K562 (cell line): ENCODE measurements around the gene NASP. TPM values are rescaled to one million over a fixed set of nuclear protein-coding genes. Genes with fewer than 3 reads are reported as not detected.

Experiments used
- ATAC-seq: fragments of 200-7000 bp; cut with Tn5 transposase; 3 replicates; pipeline ENCODE4 v1.9.1; 2020; ENCODE audit warnings: moderate library complexity
- BruUV-seq: library from RNA; stranded (reverse); fragments of 400-500 nt; replicated peaks from 2 replicates; lab custom pipeline; 2021; lab: Mats Ljungman, UMichigan
- CTCF ChIA-PET: fragments of 300-600 bp; formaldehyde crosslinking; extraction: SDS; loops from one replicate; lab custom pipeline; 2021; ENCODE audit warnings: low intra/inter-chr PET ratio; lab: Yijun Ruan, JAX
- POLR2A ChIA-PET: fragments of 300-600, 350-650 bp; sonication (Branson Sonifier 250); formaldehyde crosslinking; extraction: SDS; loops from one replicate; lab custom pipeline; 2021; ENCODE audit warnings: antibody characterized with exemption, inconsistent platforms; lab: Yijun Ruan, JAX
- DNase-seq, 4 experiments: peaks; one replicate each; pipeline versions ENCODE4 v3.0.0 to v3.0.0-alpha.2; 2011 to 2018; ENCODE audit warnings: low spot score in 3 of 4, mixed read lengths in 3 of 4; ENCODE audit errors: extremely low read depth in 1 of 4
- FAIRE-seq: peaks from 2 replicates; lab custom pipeline; 2011; peaks lifted over from hg19 to GRCh38; lab: Jason Lieb, UNC
- H2AFZ ChIP-seq: 2 replicates; pipeline ENCODE4 v1.6.0; 2011; ENCODE audit warnings: low read depth, low read length, control low read depth, inconsistent platforms
- H3K27ac ChIP-seq: fragments of 200-600 bp; 3 replicates; pipeline ENCODE4 v1.8.0; 2011; ENCODE audit warnings: low read depth, mild to moderate bottlenecking, control low read depth, inconsistent platforms, low read length, moderate library complexity, mixed read lengths; ENCODE audit errors: extremely low read depth
- H3K27me3 ChIP-seq, 2 experiments: fragments of 300-600 bp in 1 of 2; 2 replicates in 1 of 2; 3 replicates in 1 of 2; pipeline versions ENCODE4 v1.6.0 to v1.8.0; 2011; ENCODE audit warnings: inconsistent platforms in 2 of 2, low read length in 2 of 2, mild to moderate bottlenecking in 1 of 2, mixed read lengths in 1 of 2, moderate library complexity in 1 of 2; ENCODE audit not compliant: control insufficient read depth in 2 of 2, insufficient read depth in 2 of 2
- H3K36me3 ChIP-seq: fragments of 300-600 bp; 3 replicates; pipeline ENCODE4 v1.8.0; 2011; ENCODE audit warnings: mild to moderate bottlenecking, low read length, inconsistent platforms; ENCODE audit not compliant: control insufficient read depth, insufficient read depth
- H3K4me1 ChIP-seq, 2 experiments: fragments of 200-600 bp in 1 of 2; replicated peaks in 1 of 2; 2 replicates in 1 of 2; 3 replicates in 1 of 2; pipeline versions ENCODE4 v1.5.1 to v1.8.0; 2011; ENCODE audit warnings: inconsistent platforms in 2 of 2, low read length in 2 of 2, mild to moderate bottlenecking in 1 of 2, mixed read lengths in 1 of 2, moderate library complexity in 1 of 2; ENCODE audit not compliant: control insufficient read depth in 2 of 2, insufficient read depth in 2 of 2
- H3K4me2 ChIP-seq: 2 replicates; pipeline ENCODE4 v1.6.1; 2011; ENCODE audit warnings: low read length, control low read depth, inconsistent platforms, mixed read lengths; ENCODE audit not compliant: insufficient read depth
- H3K4me3 ChIP-seq: fragments of 200-600 bp; sonication (generic), shearing (Covaris generic); 2 replicates; pipeline ENCODE4 v1.5.1; 2016; ENCODE audit warnings: control low read depth, inconsistent platforms
- H3K79me2 ChIP-seq: fragments of 200-600 bp; 3 replicates; pipeline ENCODE4 v1.8.0; 2011; ENCODE audit warnings: low read length, inconsistent platforms; ENCODE audit not compliant: control insufficient read depth, insufficient read depth
- H3K9ac ChIP-seq, 2 experiments: 2 replicates each; pipeline versions ENCODE4 v1.6.0 to v1.6.1; 2011; ENCODE audit warnings: low read depth in 2 of 2, low read length in 2 of 2, control low read depth in 1 of 2, inconsistent platforms in 1 of 2, mild to moderate bottlenecking in 1 of 2, mixed read lengths in 1 of 2; ENCODE audit not compliant: insufficient read depth in 1 of 2
- H3K9me1 ChIP-seq: one replicate; pipeline ENCODE4 v1.6.0; 2011; ENCODE audit warnings: inconsistent platforms, mild to moderate bottlenecking, low read length, moderate library complexity; ENCODE audit not compliant: control insufficient read depth, insufficient read depth
- H3K9me3 ChIP-seq: replicated peaks from 2 replicates; pipeline ENCODE4 v1.5.1; 2011; ENCODE audit warnings: low read depth, low read length, inconsistent platforms; ENCODE audit not compliant: control insufficient read depth, insufficient read depth
- H4K20me1 ChIP-seq: replicated peaks from 2 replicates; pipeline ENCODE4 v1.6.1; 2011; ENCODE audit warnings: low read length, inconsistent platforms, mixed read lengths; ENCODE audit not compliant: control insufficient read depth, insufficient read depth
- CTBP1 ChIP-seq: fragments of 450-650 bp; IDR thresholded peaks from 2 replicates; pipeline ENCODE4 v1.6.1; 2016; ENCODE audit warnings: borderline replicate concordance
- DPF2 ChIP-seq: fragments of 450-650 bp; IDR thresholded peaks from 2 replicates; pipeline ENCODE4 v1.6.1; 2016
- EZH2 ChIP-seq: IDR thresholded peaks from 2 replicates; pipeline ENCODE4 v1.6.1; 2012; ENCODE audit warnings: low read depth, mild to moderate bottlenecking, inconsistent platforms, low read length, borderline replicate concordance
- GATAD2B ChIP-seq: fragments of 450-650 bp; IDR thresholded peaks from 2 replicates; pipeline ENCODE4 v1.6.1; 2017; ENCODE audit warnings: mild to moderate bottlenecking, borderline replicate concordance
- HDAC8 ChIP-seq: fragments of 450-650 bp; IDR thresholded peaks from 2 replicates; pipeline ENCODE4 v1.6.1; 2016; ENCODE audit warnings: mild to moderate bottlenecking, missing genetic modification characterization, moderate library complexity, missing compliant biosample characterization
- NCOA6 ChIP-seq: fragments of 450-650 bp; IDR thresholded peaks from 2 replicates; pipeline ENCODE4 v1.6.1; 2017; ENCODE audit warnings: mild to moderate bottlenecking
- NFATC3 ChIP-seq: fragments of 450-650 bp; IDR thresholded peaks from 2 replicates; pipeline ENCODE4 v1.6.1; 2017; ENCODE audit warnings: mild to moderate bottlenecking
- SMAD3 ChIP-seq: fragments of 450-650 bp; formaldehyde crosslinking; conservative IDR thresholded peaks from 2 replicates; pipeline ENCODE4 v1.4.0; 2020; ENCODE audit warnings: mild to moderate bottlenecking
- SREBF2 ChIP-seq: sonication (generic); formaldehyde crosslinking; IDR thresholded peaks from 2 replicates; pipeline ENCODE4 v1.4.0; 2020; ENCODE audit warnings: mild to moderate bottlenecking, missing genetic modification reagents
- XRCC3 ChIP-seq: fragments of 450-650 bp; IDR thresholded peaks from 2 replicates; pipeline ENCODE4 v1.6.1; 2017; ENCODE audit warnings: mild to moderate bottlenecking, moderate library complexity
- ZSCAN32 ChIP-seq: fragments of 450-650 bp; formaldehyde crosslinking; IDR thresholded peaks from 2 replicates; pipeline ENCODE4 v1.4.0; 2020; ENCODE audit warnings: mild to moderate bottlenecking, moderate library complexity
- WGBS: fragments of 100-300 bp; shearing (Covaris generic); methylation state at CpG from one replicate; pipeline ENCODE4 v1.1.6; 2016; ENCODE audit warnings: low coverage, mixed read lengths; ENCODE audit not compliant: insufficient coverage; ENCODE audit errors: missing lambda C conversion rate; 5-methylcytosine and 5-hydroxymethylcytosine counted together
- in situ Hi-C: fragments of 300-500 bp; cut with MboI; formaldehyde crosslinking; loops from 4 replicates; pipeline ENCODE4 v1.15.0; 2018; ENCODE audit warnings: inconsistent platforms, mixed read lengths
- intact Hi-C: fragments of 100-400 bp; cut with micrococcal nuclease; formaldehyde crosslinking; loops from 2 replicates; pipeline ENCODE4 v1.14.2; 2022
- polyA plus RNA-seq, 8 experiments: library from polyadenylated mRNA; depleted of rRNA in 4 of 8; stranded (reverse) in 5 of 8; unstranded in 3 of 8; fragments of >200 nt; fragmentation: Nextera tagmentation in 2 of 8; fragmentation: Illumina TruSeq in 1 of 8; extraction: Ambion mirVana in 2 of 8; extraction: Trizol in 1 of 8; gene quantifications; 2 replicates each; pipeline versions ENCODE4 v1.2.1 to v1.2.3, GENCODE V29; 2011 to 2014; ENCODE audit warnings: inconsistent platforms in 1 of 8, missing spikeins in 1 of 8
- total RNA-seq, 7 experiments: library from RNA; depleted of rRNA in 6 of 7; stranded (reverse); fragments of >200 nt in 6 of 7; fragmentation: Illumina TruSeq in 2 of 7; extraction: Trizol in 2 of 7; gene quantifications; 2 replicates each; pipeline versions ENCODE4 v1.2.1 to v1.2.3, GENCODE V29; 2011 to 2021; ENCODE audit warnings: low replicate concordance in 1 of 7
- TF ChIP-seq, protein P1 (sequence below): fragments of 250-450 bp; sonication (Bioruptor Pico); IDR thresholded peaks from 2 replicates; pipeline ENCODE4 v1.5.0; 2022; ENCODE audit warnings: mild to moderate bottlenecking
- TF ChIP-seq, protein P2 (sequence below): fragments of 450-650 bp; formaldehyde crosslinking; IDR thresholded peaks from 2 replicates; pipeline ENCODE4 v1.4.0; 2020; ENCODE audit warnings: mild to moderate bottlenecking
- TF ChIP-seq, protein P3 (sequence below), 2 experiments: IDR thresholded peaks in 1 of 2; conservative IDR thresholded peaks in 1 of 2; 2 replicates each; pipeline ENCODE4 v1.6.1; 2016; ENCODE audit warnings: low read depth in 2 of 2, mild to moderate bottlenecking in 1 of 2, missing compliant biosample characterization in 1 of 2, missing genetic modification characterization in 1 of 2, moderate library complexity in 1 of 2
- TF ChIP-seq, protein P4 (sequence below): fragments of 450-650 bp; formaldehyde crosslinking; conservative IDR thresholded peaks from 2 replicates; pipeline ENCODE4 v1.4.0; 2022; ENCODE audit warnings: mild to moderate bottlenecking, missing genetic modification characterization

Gene NASP
- total and polyA plus RNA-seq, 9 of the 15 experiments (the other 6 are each of a cell fraction or from before 2014, with no cell fraction given): 199 to 578 (median 419) TPM

GRCh38 chr1:45567911-45568310 is 15.9 kb upstream of the NASP start (continued):
- no peak for TF ChIP-seq SREBF2 (CRISPR knock-in tag)
- no peak for TF ChIP-seq CTBP1
- TF ChIP-seq EZH2: no peak
- no peak for TF ChIP-seq SMAD3 (CRISPR knock-in tag)
- TF ChIP-seq DPF2: no peak
- TF ChIP-seq XRCC3: no peak
- TF ChIP-seq NCOA6: no peak
- no peak for TF ChIP-seq NFATC3
- no peak for TF ChIP-seq ZSCAN32 (CRISPR knock-in tag)
- TF ChIP-seq, protein P1, sequence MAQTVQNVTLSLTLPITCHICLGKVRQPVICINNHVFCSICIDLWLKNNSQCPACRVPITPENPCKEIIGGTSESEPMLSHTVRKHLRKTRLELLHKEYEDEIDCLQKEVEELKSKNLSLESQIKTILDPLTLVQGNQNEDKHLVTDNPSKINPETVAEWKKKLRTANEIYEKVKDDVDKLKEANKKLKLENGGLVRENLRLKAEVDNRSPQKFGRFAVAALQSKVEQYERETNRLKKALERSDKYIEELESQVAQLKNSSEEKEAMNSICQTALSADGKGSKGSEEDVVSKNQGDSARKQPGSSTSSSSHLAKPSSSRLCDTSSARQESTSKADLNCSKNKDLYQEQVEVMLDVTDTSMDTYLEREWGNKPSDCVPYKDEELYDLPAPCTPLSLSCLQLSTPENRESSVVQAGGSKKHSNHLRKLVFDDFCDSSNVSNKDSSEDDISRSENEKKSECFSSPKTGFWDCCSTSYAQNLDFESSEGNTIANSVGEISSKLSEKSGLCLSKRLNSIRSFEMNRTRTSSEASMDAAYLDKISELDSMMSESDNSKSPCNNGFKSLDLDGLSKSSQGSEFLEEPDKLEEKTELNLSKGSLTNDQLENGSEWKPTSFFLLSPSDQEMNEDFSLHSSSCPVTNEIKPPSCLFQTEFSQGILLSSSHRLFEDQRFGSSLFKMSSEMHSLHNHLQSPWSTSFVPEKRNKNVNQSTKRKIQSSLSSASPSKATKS (CRISPR knock-in tag): no peak

DNA sequence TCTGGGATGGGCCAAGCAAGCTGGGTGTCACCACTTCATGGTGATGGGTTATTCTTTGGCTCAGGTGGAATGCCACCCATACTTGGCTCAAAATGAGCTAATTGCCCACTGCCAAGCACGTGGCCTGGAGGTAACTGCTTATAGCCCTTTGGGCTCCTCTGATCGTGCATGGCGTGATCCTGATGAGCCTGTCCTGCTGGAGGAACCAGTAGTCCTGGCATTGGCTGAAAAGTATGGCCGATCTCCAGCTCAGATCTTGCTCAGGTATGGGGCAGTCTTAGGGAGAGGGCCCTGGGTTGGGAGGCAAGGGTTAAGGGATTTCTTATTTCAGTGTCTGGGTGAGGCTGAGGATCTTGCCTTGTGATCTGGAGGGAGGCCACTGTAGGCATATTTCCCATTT is 15.4 kb upstream of the NASP start:
- ATAC-seq (no peak), FAIRE-seq (no peak), DNase-seq (no peak)
- Histone ChIP-seq H3K36me3 (peaks cover 65% of the 10 kb centered on the region), H3K79me2 (no peaks in the 10 kb centered on the region), H3K4me1 (peaks cover 8 to 13% of the 10 kb centered on the region in 2 experiments), H3K9me3 (no peaks in the 10 kb centered on the region), H2AFZ (no peak overlapping the region), H3K4me2 (no peak overlapping the region), H4K20me1 (peaks cover 7% of the 10 kb centered on the region; the same call in 1 of the 2 replicates), H3K9ac (no peak overlapping the region), H3K27me3 (no peaks in the 10 kb centered on the region), H3K4me3 (no peak overlapping the region), H3K9me1 (no peaks in the 10 kb centered on the region), H3K27ac (no peak overlapping the region)
- WGBS: 88% methylated on average over 4 of the region's 4 CpGs
- ChIA-PET CTCF (interaction anchor here (2.3 kb wide), 1 partner anchor 56 kb away, joined by 21 read pairs; no protein-coding TSS in a partner anchor), POLR2A (interaction anchor here (0.7 to 10.3 kb wide), 11 partner anchors 9 to 770 kb away, joined by 3 to 135 read pairs (median 4); partner anchors contain the start of genes AKR1A1, MMACHC, NASP and PIK3R3)
- intact Hi-C loops: no loop called here
- BruUV-seq: no TSS peak
- in situ Hi-C loops: loop anchor here (5.0 kb wide), 1 partner anchor 56 kb away; no protein-coding TSS in a partner anchor
- TF ChIP-seq, protein P2, sequence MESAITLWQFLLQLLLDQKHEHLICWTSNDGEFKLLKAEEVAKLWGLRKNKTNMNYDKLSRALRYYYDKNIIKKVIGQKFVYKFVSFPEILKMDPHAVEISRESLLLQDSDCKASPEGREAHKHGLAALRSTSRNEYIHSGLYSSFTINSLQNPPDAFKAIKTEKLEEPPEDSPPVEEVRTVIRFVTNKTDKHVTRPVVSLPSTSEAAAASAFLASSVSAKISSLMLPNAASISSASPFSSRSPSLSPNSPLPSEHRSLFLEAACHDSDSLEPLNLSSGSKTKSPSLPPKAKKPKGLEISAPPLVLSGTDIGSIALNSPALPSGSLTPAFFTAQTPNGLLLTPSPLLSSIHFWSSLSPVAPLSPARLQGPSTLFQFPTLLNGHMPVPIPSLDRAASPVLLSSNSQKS (CRISPR knock-in tag): no peak
- TF ChIP-seq GATAD2B (no peak), HDAC8 (tag) (no peak)
- TF ChIP-seq, protein P3, sequence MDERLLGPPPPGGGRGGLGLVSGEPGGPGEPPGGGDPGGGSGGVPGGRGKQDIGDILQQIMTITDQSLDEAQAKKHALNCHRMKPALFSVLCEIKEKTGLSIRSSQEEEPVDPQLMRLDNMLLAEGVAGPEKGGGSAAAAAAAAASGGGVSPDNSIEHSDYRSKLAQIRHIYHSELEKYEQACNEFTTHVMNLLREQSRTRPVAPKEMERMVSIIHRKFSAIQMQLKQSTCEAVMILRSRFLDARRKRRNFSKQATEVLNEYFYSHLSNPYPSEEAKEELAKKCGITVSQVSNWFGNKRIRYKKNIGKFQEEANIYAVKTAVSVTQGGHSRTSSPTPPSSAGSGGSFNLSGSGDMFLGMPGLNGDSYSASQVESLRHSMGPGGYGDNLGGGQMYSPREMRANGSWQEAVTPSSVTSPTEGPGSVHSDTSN (CRISPR knock-in tag; IDR thresholded peaks at IDR 0.05; ENCODE audit: low read depth): no peak
- TF ChIP-seq, protein P3 (tag; conservative IDR thresholded peaks at IDR 0.05; ENCODE audit: low read depth): no peak
- TF ChIP-seq, protein P4, sequence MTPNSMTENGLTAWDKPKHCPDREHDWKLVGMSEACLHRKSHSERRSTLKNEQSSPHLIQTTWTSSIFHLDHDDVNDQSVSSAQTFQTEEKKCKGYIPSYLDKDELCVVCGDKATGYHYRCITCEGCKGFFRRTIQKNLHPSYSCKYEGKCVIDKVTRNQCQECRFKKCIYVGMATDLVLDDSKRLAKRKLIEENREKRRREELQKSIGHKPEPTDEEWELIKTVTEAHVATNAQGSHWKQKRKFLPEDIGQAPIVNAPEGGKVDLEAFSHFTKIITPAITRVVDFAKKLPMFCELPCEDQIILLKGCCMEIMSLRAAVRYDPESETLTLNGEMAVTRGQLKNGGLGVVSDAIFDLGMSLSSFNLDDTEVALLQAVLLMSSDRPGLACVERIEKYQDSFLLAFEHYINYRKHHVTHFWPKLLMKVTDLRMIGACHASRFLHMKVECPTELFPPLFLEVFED (CRISPR knock-in tag): no peak
